HEK293 (cell line): Measurements from ENCODE around the gene HMCN2.
A peak's percentile ranks its signal among the peaks of the same experiment; 100 is the strongest.

ENCODE experiments used
- CTCF ChIA-PET: fragments of 350-600 bp; formaldehyde crosslinking; extraction: SDS; loops from one replicate; lab custom pipeline; 2021; ENCODE audit warnings: antibody characterized with exemption; lab: Yijun Ruan, JAX
- POLR2A ChIA-PET: fragments of 300-600 bp; formaldehyde crosslinking; extraction: SDS; loops from one replicate; lab custom pipeline; 2020; ENCODE audit warnings: antibody characterized with exemption, inconsistent platforms; lab: Yijun Ruan, JAX
- H3K27ac ChIP-seq: fragments of 200-500 bp; sonication (Bioruptor generic); 2 replicates; pipeline ENCODE4 v1.5.1; 2014; ENCODE audit warnings: low read depth, low read length, control low read depth, inconsistent platforms; ENCODE audit errors: extremely low read depth
- H3K36me3 ChIP-seq, 2 experiments: fragments of 200-500 bp in 1 of 2; sonication (Bioruptor generic) in 1 of 2; 1 replicate in 1 of 2; 2 replicates in 1 of 2; pipeline ENCODE4 v1.5.1; 2014 to 2017; ENCODE audit warnings: inconsistent platforms in 2 of 2, low read length in 2 of 2; ENCODE audit not compliant: control insufficient read depth in 2 of 2, insufficient read depth in 1 of 2
- H3K4me1 ChIP-seq: fragments of 200-500 bp; sonication (Bioruptor generic); 2 replicates; pipeline ENCODE4 v1.5.1; 2014; ENCODE audit warnings: mild to moderate bottlenecking, low read length, inconsistent platforms; ENCODE audit not compliant: control insufficient read depth, insufficient read depth
- H3K4me3 ChIP-seq: 2 replicates; pipeline ENCODE4 v1.5.1; 2011; ENCODE audit warnings: low read depth, mild to moderate bottlenecking, control low read depth, low read length, moderate library complexity
- H3K9me3 ChIP-seq: fragments of 200-500 bp; sonication (Bioruptor generic); 2 replicates; pipeline ENCODE4 v1.5.1; 2014; ENCODE audit warnings: low read depth, low read length, inconsistent platforms; ENCODE audit not compliant: control insufficient read depth, insufficient read depth
- BCL11B ChIP-seq: fragments of 450-650 bp; formaldehyde crosslinking; IDR thresholded peaks from 2 replicates; pipeline ENCODE4 v1.5.1; 2016; ENCODE audit warnings: low read depth, missing biosample characterization, missing genetic modification characterization
- GLIS1 ChIP-seq: fragments of 450-650 bp; formaldehyde crosslinking; IDR thresholded peaks from 2 replicates; pipeline ENCODE4 v1.5.1; 2016; ENCODE audit warnings: missing biosample characterization, missing genetic modification characterization
- GLIS2 ChIP-seq: fragments of 450-650 bp; formaldehyde crosslinking; IDR thresholded peaks from 2 replicates; pipeline ENCODE4 v1.5.1; 2016; ENCODE audit warnings: missing biosample characterization, missing genetic modification characterization
- KLF1 ChIP-seq: fragments of 450-650 bp; formaldehyde crosslinking; IDR thresholded peaks from 2 replicates; pipeline ENCODE4 v1.5.1; 2016; ENCODE audit warnings: missing biosample characterization, missing genetic modification characterization
- OSR2 ChIP-seq: fragments of 450-650 bp; formaldehyde crosslinking; IDR thresholded peaks from 2 replicates; pipeline ENCODE4 v1.5.1; 2016; ENCODE audit warnings: missing biosample characterization, missing genetic modification characterization
- RBAK ChIP-seq: fragments of 450-650 bp; formaldehyde crosslinking; IDR thresholded peaks from 2 replicates; pipeline ENCODE4 v1.5.1; 2016; ENCODE audit warnings: missing biosample characterization, missing genetic modification characterization
- SCRT2 ChIP-seq: fragments of 450-650 bp; formaldehyde crosslinking; IDR thresholded peaks from 2 replicates; pipeline ENCODE4 v1.5.1; 2016; ENCODE audit warnings: missing biosample characterization, missing genetic modification characterization
- TRIM28 ChIP-seq: IDR thresholded peaks from 2 replicates; pipeline ENCODE4 v1.6.1; 2011; ENCODE audit warnings: low read length, control low read depth, borderline replicate concordance
- WT1 ChIP-seq: fragments of 450-650 bp; formaldehyde crosslinking; IDR thresholded peaks from 2 replicates; pipeline ENCODE4 v1.5.1; 2016; ENCODE audit warnings: missing biosample characterization, missing genetic modification characterization
- ZBTB17 ChIP-seq: fragments of 450-650 bp; formaldehyde crosslinking; IDR thresholded peaks from 2 replicates; pipeline ENCODE4 v1.5.1; 2016; ENCODE audit warnings: missing biosample characterization, missing genetic modification characterization
- ZBTB48 ChIP-seq: fragments of 450-650 bp; formaldehyde crosslinking; IDR thresholded peaks from 2 replicates; pipeline ENCODE4 v1.5.1; 2016; ENCODE audit warnings: missing biosample characterization, missing genetic modification characterization
- ZBTB7A ChIP-seq: fragments of 450-650 bp; formaldehyde crosslinking; IDR thresholded peaks from 2 replicates; pipeline ENCODE4 v1.5.1; 2016; ENCODE audit warnings: low read depth, missing biosample characterization, missing genetic modification characterization
- ZBTB8A ChIP-seq: fragments of 450-650 bp; formaldehyde crosslinking; IDR thresholded peaks from 2 replicates; pipeline ENCODE4 v1.5.1; 2016; ENCODE audit warnings: missing biosample characterization, missing genetic modification characterization
- ZEB2 ChIP-seq: fragments of 450-650 bp; formaldehyde crosslinking; IDR thresholded peaks from 2 replicates; pipeline ENCODE4 v1.5.1; 2016; ENCODE audit warnings: missing biosample characterization, missing genetic modification characterization
- ZNF114 ChIP-seq: fragments of 450-650 bp; formaldehyde crosslinking; IDR thresholded peaks from 2 replicates; pipeline ENCODE4 v1.5.0; 2017; ENCODE audit warnings: missing biosample characterization, missing genetic modification characterization
- ZNF169 ChIP-seq: fragments of 450-650 bp; formaldehyde crosslinking; IDR thresholded peaks from 2 replicates; pipeline ENCODE4 v1.5.1; 2016; ENCODE audit warnings: missing biosample characterization, missing genetic modification characterization
- ZNF2 ChIP-seq: fragments of 450-650 bp; formaldehyde crosslinking; IDR thresholded peaks from 2 replicates; pipeline ENCODE4 v1.5.1; 2016; ENCODE audit warnings: missing biosample characterization, missing genetic modification characterization
- ZNF341 ChIP-seq: fragments of 450-650 bp; formaldehyde crosslinking; IDR thresholded peaks from 2 replicates; pipeline ENCODE4; 2016; ENCODE audit warnings: low read depth, missing biosample characterization, missing genetic modification characterization
- ZNF366 ChIP-seq: fragments of 450-650 bp; formaldehyde crosslinking; conservative IDR thresholded peaks from 2 replicates; pipeline ENCODE4 v1.5.1; 2016; ENCODE audit warnings: missing biosample characterization, missing genetic modification characterization
- ZNF391 ChIP-seq: fragments of 450-650 bp; formaldehyde crosslinking; IDR thresholded peaks from 2 replicates; pipeline ENCODE4 v1.5.1; 2016; ENCODE audit warnings: low read depth, missing biosample characterization, missing genetic modification characterization, borderline replicate concordance
- ZNF423 ChIP-seq: fragments of 450-650 bp; formaldehyde crosslinking; IDR thresholded peaks from 2 replicates; pipeline ENCODE4 v1.5.1; 2016; ENCODE audit warnings: missing biosample characterization, missing genetic modification characterization
- ZNF571 ChIP-seq: fragments of 450-650 bp; formaldehyde crosslinking; IDR thresholded peaks from 2 replicates; pipeline ENCODE4 v1.5.0; 2017; ENCODE audit warnings: missing biosample characterization, missing genetic modification characterization
- ZNF600 ChIP-seq: fragments of 450-650 bp; formaldehyde crosslinking; IDR thresholded peaks from 2 replicates; pipeline ENCODE4 v1.5.1; 2016; ENCODE audit warnings: missing biosample characterization, missing genetic modification characterization
- ZNF610 ChIP-seq: fragments of 450-650 bp; formaldehyde crosslinking; IDR thresholded peaks from 2 replicates; pipeline ENCODE4 v1.5.1; 2016; ENCODE audit warnings: missing biosample characterization, missing genetic modification characterization, borderline replicate concordance
- ZNF624 ChIP-seq: fragments of 450-650 bp; formaldehyde crosslinking; IDR thresholded peaks from 2 replicates; pipeline ENCODE4 v1.5.1; 2017; ENCODE audit warnings: missing biosample characterization, missing genetic modification characterization
- ZNF629 ChIP-seq: fragments of 450-650 bp; formaldehyde crosslinking; IDR thresholded peaks from 2 replicates; pipeline ENCODE4 v1.5.1; 2017; ENCODE audit warnings: missing biosample characterization, missing genetic modification characterization
- ZNF777 ChIP-seq: fragments of 450-650 bp; formaldehyde crosslinking; IDR thresholded peaks from 2 replicates; pipeline ENCODE4 v1.5.1; 2017; ENCODE audit warnings: missing biosample characterization, missing genetic modification characterization, borderline replicate concordance
- ZSCAN16 ChIP-seq: fragments of 450-650 bp; formaldehyde crosslinking; IDR thresholded peaks from 2 replicates; pipeline ENCODE4 v1.5.1; 2016; ENCODE audit warnings: missing biosample characterization, missing genetic modification characterization
- ZSCAN30 ChIP-seq: fragments of 450-650 bp; IDR thresholded peaks from 2 replicates; pipeline ENCODE4 v1.5.1; 2018; ENCODE audit warnings: missing biosample characterization, mild to moderate bottlenecking, missing genetic modification characterization, moderate library complexity
- ZXDB ChIP-seq: fragments of 450-650 bp; formaldehyde crosslinking; IDR thresholded peaks from 2 replicates; pipeline ENCODE4 v1.5.1; 2016; ENCODE audit warnings: missing biosample characterization, missing genetic modification characterization
- TF ChIP-seq, protein P1 (sequence below): fragments of 450-650 bp; formaldehyde crosslinking; IDR thresholded peaks from 2 replicates; pipeline ENCODE4 v1.5.1; 2016; ENCODE audit warnings: missing biosample characterization, missing genetic modification characterization, low read depth
- TF ChIP-seq, protein P2 (sequence below): fragments of 450-650 bp; formaldehyde crosslinking; IDR thresholded peaks from 2 replicates; pipeline ENCODE4 v1.5.1; 2016; ENCODE audit warnings: missing biosample characterization, missing genetic modification characterization
- TF ChIP-seq, protein P3 (sequence below): fragments of 450-650 bp; formaldehyde crosslinking; IDR thresholded peaks from 2 replicates; pipeline ENCODE4 v1.5.1; 2016; ENCODE audit warnings: missing biosample characterization, missing genetic modification characterization
- TF ChIP-seq, protein P4 (sequence below): fragments of 450-650 bp; formaldehyde crosslinking; IDR thresholded peaks from 2 replicates; pipeline ENCODE4 v1.5.1; 2017; ENCODE audit warnings: missing biosample characterization, missing genetic modification characterization

Gene HMCN2

DNA sequence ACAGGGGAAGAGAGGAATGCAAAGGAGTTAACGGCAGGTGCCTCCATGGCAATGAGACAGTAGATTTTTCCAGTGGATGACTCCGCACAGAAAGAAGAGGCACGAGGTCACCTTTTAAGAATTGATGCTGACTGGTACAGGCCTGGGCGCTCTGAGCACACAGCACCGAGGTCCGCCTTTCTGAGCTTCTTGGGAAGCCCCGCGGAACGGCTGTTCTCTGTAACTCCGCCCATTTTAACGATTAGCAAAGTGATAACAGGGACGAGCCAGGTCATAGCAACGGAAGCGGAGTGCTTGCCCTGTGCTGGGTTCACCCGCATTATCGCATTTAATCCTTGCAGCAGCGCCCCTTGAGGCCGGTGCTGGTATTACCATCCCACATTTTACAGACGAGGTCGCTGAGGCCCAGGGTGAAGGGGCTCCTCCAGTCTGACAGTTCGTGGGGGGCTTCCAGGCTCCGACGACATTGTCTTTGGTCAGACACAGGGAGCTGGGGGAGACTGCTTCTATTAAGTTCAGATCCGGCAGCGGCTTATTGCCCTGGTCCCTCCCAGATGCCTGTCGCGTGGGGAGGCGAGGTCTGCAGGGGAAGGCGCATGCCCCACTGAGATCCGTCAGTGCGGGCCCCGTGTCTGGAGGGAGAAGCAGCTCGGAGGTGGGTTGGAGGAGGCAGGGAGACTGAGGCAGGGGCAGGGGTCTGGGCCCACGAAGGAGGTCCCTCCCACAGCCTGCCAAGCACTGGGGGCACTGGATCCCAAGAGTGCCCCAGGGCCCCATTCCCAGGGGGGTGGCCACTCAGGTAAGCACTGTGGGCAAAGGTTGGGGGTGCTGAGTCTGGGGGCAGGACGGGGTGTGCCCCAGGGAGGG is 22.3 kb upstream of the HMCN2 start:
- ChIA-PET CTCF (interaction anchor here (0.5 to 9.9 kb wide), 50 partner anchors 10 to 796 kb away, joined by 3 to 217 read pairs (median 4); no protein-coding TSS in a partner anchor), POLR2A (interaction anchor here (1.0 kb wide), 1 partner anchor 12 kb away, joined by 3 read pairs; no protein-coding TSS in a partner anchor)
- H3K4me3 ChIP-seq = no peak overlapping the region
- H3K36me3 ChIP-seq = no peaks in the 10 kb centered on the region
- no peaks in the 10 kb centered on the region for H3K9me3 ChIP-seq
- 0 out of 2 replicates have a peak, but pooled peaks cover 3% of the 10 kb centered on the region for H3K4me1 ChIP-seq
- no peak overlapping the region for H3K27ac ChIP-seq
- TF ChIP-seq ZXDB (tag by site-specific recombination) (peak; percentile 96), BCL11B (tag by site-specific recombination) (peak; percentile 41; the same call in 1 of the 2 replicates), KLF1 (tag by site-specific recombination) (no peak), ZSCAN30 (tag by site-specific recombination) (no peak), ZNF341 (tag by site-specific recombination) (peak; percentile 13; the same call in 1 of the 2 replicates), ZBTB48 (tag by site-specific recombination) (no peak), ZNF571 (tag by site-specific recombination) (no peak), ZNF624 (no peak), WT1 (tag by site-specific recombination) (no peak), GLIS1 (tag by site-specific recombination) (no peak), ZNF114 (no peak), ZNF777 (tag by site-specific recombination) (no peak), ZNF423 (tag by site-specific recombination) (no peak), ZNF629 (tag by site-specific recombination) (0 out of 2 replicates have a peak, but pooled peaks have one; percentile 26), ZBTB7A (no peak), SCRT2 (tag by site-specific recombination) (peak; percentile 64), ZNF366 (tag by site-specific recombination) (0 out of 2 replicates have a peak, but pooled peaks have one; percentile 33), ZNF610 (tag by site-specific recombination) (no peak), OSR2 (peak; percentile 44; the same call in 1 of the 2 replicates), ZSCAN16 (tag by site-specific recombination) (no peak), ZNF2 (tag by site-specific recombination) (peak; percentile 77), ZEB2 (0 out of 2 replicates have a peak, but pooled peaks have one; percentile 17), ZNF600 (tag by site-specific recombination) (no peak), ZBTB8A (tag by site-specific recombination) (0 out of 2 replicates have a peak, but pooled peaks have one; percentile 14), TRIM28 (peak; percentile 69; the same call in 1 of the 2 replicates), ZNF169 (tag by site-specific recombination) (no peak), ZBTB17 (tag by site-specific recombination) (peak; percentile 80), ZNF391 (tag by site-specific recombination) (no peak), RBAK (tag by site-specific recombination) (no peak), GLIS2 (peak; percentile 76; the same call in 1 of the 2 replicates)
- TF ChIP-seq, protein P1, sequence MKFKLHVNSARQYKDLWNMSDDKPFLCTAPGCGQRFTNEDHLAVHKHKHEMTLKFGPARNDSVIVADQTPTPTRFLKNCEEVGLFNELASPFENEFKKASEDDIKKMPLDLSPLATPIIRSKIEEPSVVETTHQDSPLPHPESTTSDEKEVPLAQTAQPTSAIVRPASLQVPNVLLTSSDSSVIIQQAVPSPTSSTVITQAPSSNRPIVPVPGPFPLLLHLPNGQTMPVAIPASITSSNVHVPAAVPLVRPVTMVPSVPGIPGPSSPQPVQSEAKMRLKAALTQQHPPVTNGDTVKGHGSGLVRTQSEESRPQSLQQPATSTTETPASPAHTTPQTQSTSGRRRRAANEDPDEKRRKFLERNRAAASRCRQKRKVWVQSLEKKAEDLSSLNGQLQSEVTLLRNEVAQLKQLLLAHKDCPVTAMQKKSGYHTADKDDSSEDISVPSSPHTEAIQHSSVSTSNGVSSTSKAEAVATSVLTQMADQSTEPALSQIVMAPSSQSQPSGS (tag by site-specific recombination) = peak; percentile 13; the same call in 1 of the 2 replicates
- TF ChIP-seq, protein P2, sequence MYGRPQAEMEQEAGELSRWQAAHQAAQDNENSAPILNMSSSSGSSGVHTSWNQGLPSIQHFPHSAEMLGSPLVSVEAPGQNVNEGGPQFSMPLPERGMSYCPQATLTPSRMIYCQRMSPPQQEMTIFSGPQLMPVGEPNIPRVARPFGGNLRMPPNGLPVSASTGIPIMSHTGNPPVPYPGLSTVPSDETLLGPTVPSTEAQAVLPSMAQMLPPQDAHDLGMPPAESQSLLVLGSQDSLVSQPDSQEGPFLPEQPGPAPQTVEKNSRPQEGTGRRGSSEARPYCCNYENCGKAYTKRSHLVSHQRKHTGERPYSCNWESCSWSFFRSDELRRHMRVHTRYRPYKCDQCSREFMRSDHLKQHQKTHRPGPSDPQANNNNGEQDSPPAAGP (tag by site-specific recombination) = no peak
- TF ChIP-seq, protein P3, sequence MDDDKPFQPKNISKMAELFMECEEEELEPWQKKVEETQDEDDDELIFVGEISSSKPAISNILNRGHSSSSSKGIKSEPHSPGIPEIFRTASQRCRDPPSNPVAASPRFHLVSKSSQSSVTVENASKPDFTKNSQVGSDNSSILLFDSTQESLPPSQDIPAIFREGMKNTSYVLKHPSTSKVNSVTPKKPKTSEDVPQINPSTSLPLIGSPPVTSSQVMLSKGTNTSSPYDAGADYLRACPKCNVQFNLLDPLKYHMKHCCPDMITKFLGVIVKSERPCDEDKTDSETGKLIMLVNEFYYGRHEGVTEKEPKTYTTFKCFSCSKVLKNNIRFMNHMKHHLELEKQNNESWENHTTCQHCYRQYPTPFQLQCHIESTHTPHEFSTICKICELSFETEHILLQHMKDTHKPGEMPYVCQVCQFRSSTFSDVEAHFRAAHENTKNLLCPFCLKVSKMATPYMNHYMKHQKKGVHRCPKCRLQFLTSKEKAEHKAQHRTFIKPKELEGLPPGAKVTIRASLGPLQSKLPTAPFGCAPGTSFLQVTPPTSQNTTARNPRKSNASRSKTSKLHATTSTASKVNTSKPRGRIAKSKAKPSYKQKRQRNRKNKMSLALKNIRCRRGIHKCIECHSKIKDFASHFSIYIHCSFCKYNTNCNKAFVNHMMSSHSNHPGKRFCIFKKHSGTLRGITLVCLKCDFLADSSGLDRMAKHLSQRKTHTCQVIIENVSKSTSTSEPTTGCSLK (tag by site-specific recombination) = no peak
- TF ChIP-seq, protein P4, sequence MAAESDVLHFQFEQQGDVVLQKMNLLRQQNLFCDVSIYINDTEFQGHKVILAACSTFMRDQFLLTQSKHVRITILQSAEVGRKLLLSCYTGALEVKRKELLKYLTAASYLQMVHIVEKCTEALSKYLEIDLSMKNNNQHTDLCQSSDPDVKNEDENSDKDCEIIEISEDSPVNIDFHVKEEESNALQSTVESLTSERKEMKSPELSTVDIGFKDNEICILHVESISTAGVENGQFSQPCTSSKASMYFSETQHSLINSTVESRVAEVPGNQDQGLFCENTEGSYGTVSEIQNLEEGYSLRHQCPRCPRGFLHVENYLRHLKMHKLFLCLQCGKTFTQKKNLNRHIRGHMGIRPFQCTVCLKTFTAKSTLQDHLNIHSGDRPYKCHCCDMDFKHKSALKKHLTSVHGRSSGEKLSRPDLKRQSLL (tag by site-specific recombination) = no peak
